T-helper 1 cell treated with Interleukin-12 subunit alpha and Interleukin-12 subunit beta and Interleukin-4 antibody, amounts not matched to agents 30 ng/mL and 1 ng/mL, for 36 hours (primary cell): ENCODE measurements around the gene COMT. TPM values are rescaled to one million over a fixed set of nuclear protein-coding genes. Genes with fewer than 3 reads are reported as not detected.
"Not testable (repeated sequence)": the region's sequence is repeated elsewhere in the genome, so short reads cannot be mapped to it uniquely, and the experiment has no call there.

Source experiments
- intact Hi-C: fragments of 100-400 bp; cut with micrococcal nuclease; formaldehyde crosslinking; loops from one replicate; pipeline ENCODE4 v1.15.1; 2024
- total RNA-seq: library from RNA; stranded (reverse); gene quantifications from 2 replicates; pipeline ENCODE4 v1.2.3, GENCODE V29; 2022

Gene COMT
- total RNA-seq, 1 donor from 2014 or later: 87.3 TPM

DNA sequence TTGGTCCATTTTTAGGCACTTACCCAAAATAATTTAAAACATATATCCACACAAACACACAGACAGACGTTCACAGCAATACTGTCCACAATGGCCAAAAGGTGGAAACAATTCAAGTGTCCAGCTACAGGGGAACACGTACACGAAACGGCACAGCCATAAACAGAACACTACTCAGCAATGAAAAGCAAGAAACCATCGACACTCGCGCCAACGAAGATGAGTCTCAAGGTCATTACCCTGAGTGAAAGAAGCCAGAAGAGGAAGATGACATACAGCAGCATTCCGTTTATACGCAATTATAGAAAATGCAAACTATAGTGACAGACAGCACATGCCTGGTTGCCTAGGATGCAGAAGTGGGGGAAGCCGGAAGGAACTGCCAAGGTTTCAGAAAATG is 13.4 kb upstream of the COMT start:
- intact Hi-C loops: no loop called here

DNA sequence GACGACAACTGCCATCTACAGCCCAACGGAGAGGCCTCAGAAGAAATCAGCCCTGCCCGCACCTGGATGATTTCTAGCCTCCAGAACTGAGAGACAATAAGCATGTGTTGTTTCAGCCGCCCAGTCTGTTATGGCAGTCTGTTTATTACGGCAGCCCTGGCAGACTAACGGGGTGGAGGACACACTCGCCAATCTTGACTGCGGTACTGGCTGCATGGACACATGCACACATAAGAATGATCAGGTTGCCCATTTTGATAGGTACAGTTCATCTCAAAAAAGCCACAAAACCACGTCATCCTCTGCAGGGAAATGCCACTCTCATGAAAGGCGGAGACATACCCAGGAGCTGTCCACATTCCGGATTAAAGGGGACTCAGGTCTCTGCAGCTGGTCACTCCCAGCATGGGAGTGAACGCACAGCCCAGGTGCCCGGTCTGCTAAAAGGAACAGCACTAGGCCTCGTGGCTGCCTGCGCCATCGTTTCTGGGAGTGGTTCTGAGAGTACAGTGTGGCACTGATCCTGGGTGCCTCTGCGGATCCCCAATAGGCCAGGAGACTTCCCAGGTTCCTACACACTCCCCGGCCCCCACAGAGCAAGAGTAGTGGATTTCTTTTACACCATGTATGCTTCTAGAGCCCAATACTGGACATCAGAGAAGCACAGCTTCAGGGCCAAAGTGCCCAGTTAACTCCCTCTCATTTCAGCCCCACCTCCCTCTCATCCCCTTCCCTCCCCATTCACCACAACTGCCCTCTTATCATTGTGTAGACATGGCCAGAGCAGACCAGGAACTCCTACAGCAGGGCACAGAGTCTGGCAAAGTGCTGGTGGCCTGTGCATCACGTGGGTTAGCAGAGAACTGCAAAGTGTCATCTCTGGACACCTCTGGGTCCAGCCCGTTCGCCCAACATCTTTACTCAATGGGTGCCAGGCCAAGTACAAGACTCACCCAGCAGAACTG is 11.7 kb upstream of the COMT start:
- intact Hi-C loops: no loop called here

GRCh38 chr22:19930551-19931486 is 10.8 kb upstream of the COMT start:
- intact Hi-C loops: no loop called here

DNA sequence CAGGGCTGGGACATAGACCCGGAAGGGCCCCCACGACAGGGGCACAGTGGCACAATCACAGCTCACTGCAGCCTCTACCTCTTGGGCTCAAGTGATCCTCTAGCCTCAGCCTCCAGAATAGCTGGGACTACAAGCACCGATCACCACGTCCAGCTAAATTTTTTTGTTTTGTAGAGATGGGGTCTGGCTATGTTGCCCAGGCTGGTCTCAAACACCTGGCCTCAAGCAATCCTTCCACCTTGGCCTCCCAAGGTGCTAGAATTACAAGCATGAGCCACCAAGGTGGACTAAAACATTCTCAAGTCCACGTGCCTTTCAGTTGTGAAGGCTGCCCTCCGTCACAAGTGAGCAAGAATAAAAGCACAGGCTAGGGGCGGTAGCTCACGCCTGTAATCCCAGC is 10.1 kb upstream of the COMT start:
- intact Hi-C loops: no loop called here

DNA sequence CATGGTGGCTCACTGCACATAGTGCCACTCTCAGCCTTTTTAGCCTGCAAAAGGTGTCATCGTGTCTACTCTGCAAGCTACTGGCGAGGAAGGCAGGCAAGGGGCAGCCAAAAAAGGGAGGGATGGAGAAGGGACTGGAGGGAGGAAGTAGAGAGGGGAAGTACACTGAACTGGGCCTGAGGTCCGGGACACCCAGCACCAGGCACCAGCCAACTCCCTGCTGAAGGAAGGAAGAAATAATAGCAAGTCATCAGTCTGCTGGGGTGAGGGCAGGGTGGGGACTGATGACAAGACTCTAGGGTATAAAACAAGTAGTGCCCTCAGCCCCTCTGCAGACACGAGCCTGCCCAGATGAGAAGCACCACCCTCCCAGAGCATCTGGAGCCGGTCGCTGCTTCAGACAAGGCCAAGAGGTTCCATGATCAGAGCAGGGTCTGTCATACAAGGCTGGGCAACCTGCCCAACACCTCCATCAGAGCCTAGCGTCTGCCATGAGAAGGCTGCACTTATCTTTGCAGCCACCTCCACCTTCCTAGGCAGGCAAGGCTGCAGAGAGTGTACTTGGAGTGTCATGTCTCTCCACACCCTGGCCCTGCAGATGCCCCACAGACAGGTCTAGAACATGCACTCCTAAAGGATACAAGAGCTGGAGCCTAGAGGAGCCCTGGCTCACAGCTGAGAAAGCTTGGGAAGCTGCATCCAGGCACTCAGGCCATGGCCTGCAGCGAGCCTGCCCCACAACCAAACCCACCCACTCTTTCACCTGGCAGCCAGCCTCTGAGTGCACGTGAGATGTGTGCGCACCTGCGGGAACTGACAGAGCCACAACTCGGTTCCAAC is 9.0 kb upstream of the COMT start:
- intact Hi-C loops: no loop called here

DNA sequence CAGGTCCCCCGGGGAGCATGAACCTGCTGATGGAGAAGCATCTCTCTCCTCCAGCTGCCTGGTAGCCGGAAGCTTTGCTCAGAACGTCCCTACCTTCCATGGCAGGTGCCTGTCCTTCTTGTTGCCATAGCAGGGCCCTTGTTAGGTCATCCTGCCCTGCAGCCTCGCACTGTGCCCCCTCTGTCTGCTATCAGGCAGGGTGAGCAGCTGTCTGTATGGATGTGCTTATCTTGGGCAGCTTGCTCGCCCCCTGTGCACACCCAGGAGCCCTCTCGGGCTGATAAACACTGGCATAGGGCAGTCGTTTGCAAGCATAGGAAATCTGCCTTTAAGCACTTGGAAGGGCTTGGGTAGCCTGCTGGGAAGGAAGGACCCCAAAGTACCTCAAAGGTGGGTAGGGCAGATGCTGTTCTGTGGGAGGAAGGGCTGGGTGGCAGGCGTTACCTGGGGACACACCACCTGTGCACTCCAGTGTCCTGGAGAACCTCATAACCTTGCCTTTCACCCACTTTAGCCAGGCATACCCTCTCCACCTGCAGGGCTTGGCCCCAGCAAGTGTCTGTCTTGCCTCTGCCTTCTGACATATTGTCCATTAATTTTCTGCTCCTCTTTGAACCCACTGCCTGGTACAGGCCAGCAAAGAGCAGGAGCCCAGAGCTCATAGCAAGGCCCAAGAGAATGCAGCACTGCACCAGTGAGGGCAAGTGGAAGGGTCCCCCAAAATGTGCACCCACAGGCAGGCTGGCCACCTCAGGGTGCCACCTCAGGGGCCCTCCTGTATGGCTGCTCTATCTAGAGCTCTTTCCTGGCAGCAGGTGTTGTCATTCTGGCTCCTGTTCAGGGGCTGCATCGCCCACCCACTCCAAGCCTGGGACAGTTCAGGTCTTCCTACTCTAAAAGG is 8.0 kb upstream of the COMT start:
- intact Hi-C loops: no loop called here

DNA sequence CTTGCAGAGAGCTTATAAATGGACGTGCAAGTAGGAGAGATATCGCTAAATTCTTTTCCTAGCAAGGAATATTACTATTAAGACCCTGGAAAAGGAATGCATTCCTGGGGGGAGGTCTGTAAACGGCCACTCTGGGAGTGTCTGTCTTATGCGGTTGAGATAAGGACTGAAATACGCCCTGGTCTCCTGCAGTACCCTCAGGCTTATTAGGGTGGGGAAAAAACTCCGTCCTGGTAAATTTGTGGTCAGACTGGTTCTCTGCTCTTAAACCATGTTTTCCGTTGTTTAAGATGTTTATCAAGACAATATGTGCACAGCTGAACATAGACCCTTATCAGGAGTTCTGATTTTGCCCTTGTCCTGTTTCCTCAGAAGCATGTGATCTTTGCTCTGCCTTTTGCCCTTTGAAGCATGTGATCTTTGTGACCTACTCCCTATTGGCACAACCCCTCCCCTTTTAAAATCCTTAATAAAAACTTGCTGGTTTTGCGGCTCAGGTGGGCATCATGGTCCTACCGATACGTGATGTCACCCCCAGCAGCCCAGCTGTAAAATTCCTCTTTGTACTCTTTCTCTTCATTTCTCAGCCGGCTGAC is 6.4 kb upstream of the COMT start:
- intact Hi-C loops: not testable (repeated sequence)

DNA sequence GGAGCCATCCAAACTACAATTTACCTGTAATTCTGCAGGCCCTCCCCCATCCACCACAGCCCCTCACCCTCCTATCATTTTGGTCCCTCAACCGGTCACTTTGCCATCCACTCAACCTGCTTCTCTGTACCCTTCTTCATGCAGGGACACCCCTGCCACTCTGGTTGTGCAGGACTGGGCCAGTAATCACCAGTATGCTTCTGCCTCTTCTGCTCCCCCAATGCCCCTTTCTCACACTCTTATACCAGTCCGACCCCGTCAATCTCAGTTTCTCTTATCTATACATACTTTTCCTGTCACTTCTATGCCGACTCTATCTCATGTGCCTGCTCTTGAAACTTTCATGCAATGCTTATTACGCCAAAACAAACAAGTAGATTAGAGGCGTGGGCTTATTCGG is 5.1 kb upstream of the COMT start:
- intact Hi-C loops: no loop called here

GRCh38 chr22:19937616-19938473 is 3.7 kb upstream of the COMT start:
- intact Hi-C loops: no loop called here

DNA sequence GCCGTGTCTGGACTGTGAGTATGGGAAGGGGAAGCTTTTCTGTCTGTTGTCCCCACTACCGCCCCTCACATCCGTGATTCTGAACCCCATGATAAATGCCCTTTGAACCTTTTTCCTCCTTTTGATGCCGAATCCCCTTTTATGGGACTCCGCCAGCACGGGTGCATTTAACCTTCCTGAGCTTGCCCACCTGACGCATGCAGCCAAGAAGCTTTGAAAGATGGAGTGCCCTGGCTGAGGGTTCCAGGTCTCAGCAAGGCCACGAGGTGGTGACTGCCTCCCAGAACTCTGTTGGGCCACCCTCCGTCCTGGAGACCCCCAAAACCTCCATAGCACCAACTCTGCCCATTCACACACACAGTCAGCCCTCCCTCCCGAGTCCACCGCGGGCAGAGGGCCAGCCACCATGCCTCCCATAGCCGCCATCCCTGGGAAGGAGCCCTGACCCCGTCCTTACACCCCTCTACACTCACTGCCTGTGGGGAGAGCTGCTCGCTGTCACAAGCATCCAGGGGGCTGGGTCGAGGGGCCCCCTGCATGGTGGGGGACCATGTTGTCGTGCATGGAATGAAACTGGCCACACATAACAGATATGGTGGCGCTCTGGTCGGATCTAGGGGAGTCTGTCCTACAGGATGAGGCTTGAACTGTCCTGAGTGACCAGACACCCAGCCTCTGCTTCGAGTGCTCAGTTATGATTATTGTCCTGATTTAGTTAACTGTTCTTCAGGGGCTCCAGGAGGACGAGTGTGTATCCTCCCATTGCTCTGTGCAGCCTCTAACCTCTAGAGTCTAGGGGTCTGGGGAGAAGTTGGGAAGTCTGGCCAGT is 822 bp upstream of the COMT start:
- intact Hi-C loops: loop anchor here (1.0 kb wide), 1 partner anchor 86 kb away; the partner anchor contains the start of genes GNB1L and RTL10

- intact Hi-C loops: no loop called here
Measured at GRCh38 chr22:19942157-19943081, 847 bp downstream of the COMT start.

GRCh38 chr22:19943082-19944026 is 1.8 kb downstream of the COMT start:
- intact Hi-C loops: no loop called here

GRCh38 chr22:19948057-19948760 is 6.6 kb downstream of the COMT start:
- intact Hi-C loops: no loop called here

- intact Hi-C loops: no loop called here
Measured at GRCh38 chr22:19951346-19951745, 9.8 kb downstream of the COMT start.
